HG02885 (cell line): ENCODE data around the gene AUTS2.
A peak's percentile ranks its signal among the peaks of the same experiment; 100 is the strongest.

Source experiments
- ATAC-seq: cut with Tn5 transposase; IDR thresholded peaks from one replicate; pipeline ENCODE4 v1.9.1; 2021; ENCODE audit warnings: mild to moderate bottlenecking; ENCODE audit not compliant: unreplicated experiment, poor library complexity

AUTS2 gene

GRCh38 chr7:69871213-69871885, 273.1 kb downstream of the AUTS2 start:
- no peak for ATAC-seq

DNA sequence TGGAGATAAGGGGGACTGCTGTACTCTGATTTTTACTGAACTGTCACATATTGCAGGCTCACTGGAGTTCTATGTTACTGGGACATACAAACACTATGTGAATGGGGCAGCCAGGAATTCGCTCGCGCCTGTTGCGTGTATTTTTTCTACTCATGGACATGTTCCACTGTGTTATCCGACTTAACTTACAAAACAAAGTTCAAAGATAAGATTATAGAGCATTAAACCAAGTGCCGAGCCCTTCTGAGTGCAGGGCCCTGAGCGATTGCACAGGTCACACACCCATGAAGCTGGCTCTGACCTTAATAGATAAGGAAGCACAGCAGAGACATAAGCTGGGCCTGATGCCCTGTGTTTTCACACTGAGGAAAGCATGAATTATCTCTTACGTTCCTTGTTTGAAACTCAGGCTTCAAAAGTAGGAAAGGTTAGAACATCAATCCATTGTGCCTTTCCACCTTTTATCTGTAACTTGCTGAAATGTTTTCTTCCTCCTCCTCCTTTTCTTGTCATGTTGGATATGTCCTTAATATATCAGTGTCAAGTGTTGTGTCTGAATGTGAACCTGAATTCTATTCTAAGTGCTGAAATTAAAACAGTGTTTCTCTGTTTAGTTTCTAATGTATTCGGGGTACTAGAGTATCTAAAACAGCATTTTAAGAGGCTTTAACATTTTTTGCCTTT, 273.8 kb downstream of the AUTS2 start:
- ATAC-seq, result no peak

GRCh38 chr7:69873512-69873911, 275.2 kb downstream of the AUTS2 start:
- no peak for ATAC-seq

DNA sequence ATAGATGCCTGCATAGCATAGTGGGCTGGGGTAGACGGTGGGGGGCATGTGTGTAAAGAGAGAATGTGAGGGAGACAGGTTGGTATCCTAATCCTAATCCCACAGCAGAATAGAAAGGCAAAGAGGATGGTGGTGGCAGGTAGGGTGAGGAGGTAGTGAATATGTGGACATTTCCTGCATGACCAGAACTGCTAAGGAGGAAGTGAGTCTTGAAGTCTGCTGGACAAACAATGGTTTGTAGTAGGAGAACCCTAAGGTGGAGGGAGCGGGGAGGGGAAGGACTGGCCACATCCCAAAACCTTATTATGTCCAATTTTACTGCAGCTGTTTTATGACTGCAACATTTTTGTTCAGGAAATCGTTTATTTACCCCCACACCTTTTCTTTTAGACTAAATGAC, 279.7 kb downstream of the AUTS2 start:
- no peak for ATAC-seq

- no peak for ATAC-seq
Measured at GRCh38 chr7:69878591-69878990, 280.3 kb downstream of the AUTS2 start.

DNA sequence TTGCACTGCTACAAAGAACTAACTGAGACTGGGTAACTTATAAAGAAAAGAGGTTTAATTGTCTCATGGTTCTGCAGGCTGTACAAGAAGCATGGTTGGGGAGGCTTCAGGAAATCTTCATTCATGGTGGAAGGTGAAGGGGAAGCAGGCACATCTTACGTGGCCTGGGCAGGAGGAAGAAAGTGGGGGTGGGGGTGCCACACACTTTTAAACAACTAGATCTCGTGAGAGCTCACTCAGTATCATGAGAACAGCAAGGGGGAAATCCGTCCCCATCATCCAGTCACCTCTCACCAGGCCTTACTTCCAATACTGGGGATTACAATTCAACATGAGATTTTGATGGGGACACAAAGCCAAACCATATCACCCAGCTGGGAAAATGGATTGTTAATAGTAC, 281.7 kb downstream of the AUTS2 start:
- no peak for ATAC-seq

- no peak for ATAC-seq
Measured at GRCh38 chr7:69880840-69881239, 282.6 kb downstream of the AUTS2 start.

- ATAC-seq, result peak; percentile 86
Measured at GRCh38 chr7:69882269-69882668, 284.0 kb downstream of the AUTS2 start.

GRCh38 chr7:69883399-69883891, 285.2 kb downstream of the AUTS2 start:
- ATAC-seq, result no peak

GRCh38 chr7:69885431-69885830, 287.2 kb downstream of the AUTS2 start:
- ATAC-seq, result no peak

GRCh38 chr7:69889338-69889975, 291.2 kb downstream of the AUTS2 start:
- peak; percentile 57 for ATAC-seq

DNA sequence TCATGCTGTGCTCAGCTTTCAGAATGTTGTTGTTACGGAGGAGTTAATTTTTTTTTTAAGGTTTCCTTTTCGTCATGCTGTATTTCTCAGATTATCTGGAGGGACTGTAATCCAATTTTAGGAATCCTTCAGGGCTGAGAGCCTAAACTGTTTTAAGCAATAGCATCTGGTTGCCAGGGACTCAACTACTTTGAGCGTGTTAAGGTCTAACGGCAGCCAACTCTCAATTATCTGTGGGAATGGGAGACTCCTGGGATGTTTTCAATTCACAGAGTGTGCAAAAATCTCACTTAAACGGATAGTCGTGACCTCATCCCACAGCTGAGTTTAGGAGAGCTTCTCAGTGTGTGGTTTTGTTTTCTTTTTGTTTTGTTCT, 291.7 kb downstream of the AUTS2 start:
- ATAC-seq, result no peak

DNA sequence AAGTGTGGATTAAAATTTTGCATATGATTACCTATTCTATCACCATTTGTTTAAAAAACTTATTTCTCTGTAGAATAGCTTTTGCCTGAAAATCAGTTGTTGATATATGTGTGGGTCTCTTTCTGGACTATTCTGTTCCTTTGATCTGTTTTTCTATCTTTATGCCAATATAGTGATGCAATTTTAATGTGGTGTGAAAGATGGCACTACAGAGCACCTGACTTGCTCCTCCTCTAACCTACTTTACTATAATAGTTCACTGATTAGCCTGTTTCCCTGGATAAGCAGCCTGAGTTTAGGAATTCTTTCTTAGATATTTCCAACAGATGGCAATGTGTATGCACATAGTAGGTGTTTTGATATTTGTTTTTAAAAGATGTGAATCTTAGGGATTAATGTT, 294.5 kb downstream of the AUTS2 start:
- ATAC-seq, result no peak

- ATAC-seq, result peak; percentile 40
Measured at GRCh38 chr7:69893906-69894305, 295.6 kb downstream of the AUTS2 start.

GRCh38 chr7:69895446-69895845, 297.2 kb downstream of the AUTS2 start:
- ATAC-seq, result no peak

DNA sequence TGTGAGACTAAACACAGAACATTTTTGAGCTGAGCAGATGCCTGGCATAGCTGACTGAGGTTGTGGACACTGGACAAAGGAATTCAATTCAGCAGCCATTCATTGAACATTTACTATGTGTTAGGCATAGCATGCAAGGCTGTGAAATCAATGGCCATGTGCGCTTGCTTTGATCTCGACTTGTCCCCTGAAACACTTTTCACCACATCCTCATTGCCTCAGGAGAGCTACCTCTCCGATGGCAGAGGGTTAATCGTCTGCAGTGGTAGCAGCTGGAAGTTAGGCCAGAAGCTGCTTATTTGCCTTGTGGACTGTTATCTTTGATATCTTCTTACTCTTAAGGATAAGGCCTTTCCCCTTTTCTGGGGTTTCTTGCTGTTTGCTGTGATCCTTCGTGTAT, 297.8 kb downstream of the AUTS2 start:
- ATAC-seq, result no peak

DNA sequence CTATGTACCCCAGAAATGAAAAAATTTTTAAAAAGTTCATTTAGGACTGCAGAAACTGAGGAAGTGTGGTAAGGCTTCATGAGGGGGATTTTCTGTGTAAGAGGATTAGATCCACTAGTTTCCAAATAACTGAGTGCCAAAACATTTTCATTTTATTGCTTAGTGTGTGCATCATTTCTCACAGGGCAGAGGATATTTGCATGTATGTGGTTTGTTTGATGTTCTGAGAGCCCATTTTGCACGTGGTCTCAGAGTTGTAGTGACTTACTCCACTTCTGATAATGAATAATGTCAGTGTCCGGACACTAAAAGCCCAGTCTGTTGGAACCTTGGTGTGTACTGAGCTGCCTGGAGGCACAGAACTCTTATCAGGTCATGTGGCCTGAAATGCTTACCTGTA, 299.9 kb downstream of the AUTS2 start:
- peak; percentile 91 for ATAC-seq

DNA sequence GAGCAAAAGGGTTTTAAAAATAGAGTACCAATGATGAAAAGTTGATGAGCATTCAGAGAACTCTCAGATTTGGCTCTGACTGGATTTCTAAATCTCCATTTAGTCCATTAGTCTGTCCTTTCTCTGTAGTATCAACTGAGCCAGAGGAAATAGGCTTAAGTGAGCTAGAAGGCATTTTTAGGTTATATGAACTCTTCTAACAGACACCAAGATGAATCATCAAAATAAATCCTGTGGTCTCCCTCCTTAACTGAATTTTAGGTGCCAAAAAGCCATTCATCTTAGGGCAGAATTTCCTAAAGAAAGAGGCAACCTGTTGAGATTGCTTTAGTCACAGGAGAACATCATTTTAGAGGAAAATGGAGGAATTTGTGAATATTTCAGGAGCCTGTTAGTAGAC, 305.1 kb downstream of the AUTS2 start:
- no peak for ATAC-seq

- ATAC-seq, result peak; percentile 92
Measured at GRCh38 chr7:69906283-69906995, 308.2 kb downstream of the AUTS2 start.

GRCh38 chr7:69907720-69908119, 309.4 kb downstream of the AUTS2 start:
- ATAC-seq, result no peak

DNA sequence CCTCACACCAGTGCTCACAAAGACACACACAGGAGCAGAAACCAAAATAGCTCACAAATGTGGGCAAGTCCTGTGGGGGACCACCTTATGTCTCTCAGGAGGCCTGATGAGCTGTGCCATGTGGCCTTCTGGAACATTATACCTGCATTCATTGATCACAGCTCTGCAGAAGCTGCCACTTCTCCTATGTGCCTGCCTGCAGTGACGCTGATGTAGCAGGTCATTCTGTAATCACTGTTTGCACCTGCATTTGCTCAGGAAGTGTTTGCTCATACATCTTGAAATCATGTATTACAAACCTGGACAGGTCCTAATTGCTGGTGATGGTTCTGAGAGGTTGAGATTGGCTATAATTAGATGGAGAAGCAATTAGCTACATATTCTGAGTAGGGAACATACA, 310.2 kb downstream of the AUTS2 start:
- ATAC-seq, result no peak
